GM21526 (cell line): ENCODE data around the gene EHMT1.
"Not testable (repeated sequence)": the region's sequence is repeated elsewhere in the genome, so short reads cannot be mapped to it uniquely, and the experiment has no call there.

Experiments used
- ATAC-seq: cut with Tn5 transposase; IDR thresholded peaks from one replicate; pipeline ENCODE4 v1.9.1; 2021; ENCODE audit warnings: moderate library complexity; ENCODE audit not compliant: unreplicated experiment, low FRiP score

Gene EHMT1

GRCh38 chr9:137798142-137798541 lies 179.3 kb downstream of the EHMT1 start:
- no peak for ATAC-seq

GRCh38 chr9:137798901-137799629 lies 180.3 kb downstream of the EHMT1 start:
- ATAC-seq, result no peak

- ATAC-seq, result no peak
Measured at GRCh38 chr9:137799630-137799983, 180.8 kb downstream of the EHMT1 start.

GRCh38 chr9:137800196-137801022 lies 181.6 kb downstream of the EHMT1 start:
- no peak for ATAC-seq

GRCh38 chr9:137801023-137801319 lies 182.2 kb downstream of the EHMT1 start:
- ATAC-seq, result no peak

GRCh38 chr9:137802021-137802420 lies 183.2 kb downstream of the EHMT1 start:
- ATAC-seq, result no peak

GRCh38 chr9:137802521-137803243 lies 183.9 kb downstream of the EHMT1 start:
- ATAC-seq, result no peak

GRCh38 chr9:137804908-137805630 lies 186.3 kb downstream of the EHMT1 start:
- ATAC-seq, result no peak

GRCh38 chr9:137807721-137808703 lies 189.2 kb downstream of the EHMT1 start:
- ATAC-seq, result no peak

- ATAC-seq, result no peak
Measured at GRCh38 chr9:137809040-137809576, 190.3 kb downstream of the EHMT1 start.

- ATAC-seq, result not testable (repeated sequence)
Measured at GRCh38 chr9:137809726-137810450, 191.1 kb downstream of the EHMT1 start.

- no peak for ATAC-seq
Measured at GRCh38 chr9:137811283-137811870, 192.6 kb downstream of the EHMT1 start.

- no peak for ATAC-seq
Measured at GRCh38 chr9:137812356-137813023, 193.7 kb downstream of the EHMT1 start.

- ATAC-seq, result no peak
Measured at GRCh38 chr9:137813167-137813566, 194.4 kb downstream of the EHMT1 start.

GRCh38 chr9:137813651-137814415 lies 195.0 kb downstream of the EHMT1 start:
- no peak for ATAC-seq

- no peak for ATAC-seq
Measured at GRCh38 chr9:137814436-137814835, 195.6 kb downstream of the EHMT1 start.

GRCh38 chr9:137814841-137815240 lies 196.0 kb downstream of the EHMT1 start:
- no peak for ATAC-seq
